T follicular helper cell (primary cell): ENCODE results near the gene MANF.
"Not testable (repeated sequence)": the region's sequence is repeated elsewhere in the genome, so short reads cannot be mapped to it uniquely, and the experiment has no call there.

Experiments used
- DNase-seq: peaks from one replicate; pipeline ENCODE4 v3.0.0-alpha.2; 2020; ENCODE audit warnings: low read depth
- total RNA-seq, 2 experiments: gene quantifications; one replicate each; lab custom pipeline; 2026; lab: John Stamatoyannopoulos, UW

The MANF gene
- total RNA-seq: 43.0 to 111 reads per million in 2 experiments

DNA sequence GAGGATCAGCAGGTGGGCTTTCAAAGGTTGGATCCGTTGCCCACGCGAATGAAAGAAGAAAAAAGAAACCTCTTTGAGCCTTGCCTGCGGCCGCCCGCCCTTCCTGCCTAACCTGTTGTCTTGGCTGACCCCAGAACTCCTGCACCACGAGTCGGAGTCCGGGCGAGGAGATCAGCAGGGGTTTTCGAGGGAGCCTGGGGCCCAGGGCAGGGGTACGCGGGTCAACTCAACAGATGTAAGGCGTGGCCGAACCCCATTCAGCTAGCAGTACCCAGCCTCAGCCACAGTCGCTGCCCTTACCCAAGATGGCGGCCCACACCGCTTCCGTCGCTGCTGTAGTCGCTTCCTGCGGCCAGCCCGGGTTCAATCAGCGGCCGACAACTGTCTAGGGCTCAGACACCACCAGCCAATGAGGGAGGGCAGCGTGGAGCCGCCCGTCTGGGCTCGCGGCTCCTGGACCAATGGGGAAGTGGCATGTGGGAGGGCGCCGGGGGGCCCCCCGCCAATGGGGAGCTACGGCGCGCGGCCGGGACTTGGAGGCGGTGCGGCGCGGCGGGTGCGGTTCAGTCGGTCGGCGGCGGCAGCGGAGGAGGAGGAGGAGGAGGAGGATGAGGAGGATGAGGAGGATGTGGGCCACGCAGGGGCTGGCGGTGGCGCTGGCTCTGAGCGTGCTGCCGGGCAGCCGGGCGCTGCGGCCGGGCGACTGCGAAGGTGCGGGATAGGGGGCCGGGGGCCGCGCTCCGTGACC lies at the start of gene MANF:
Gene MANF, plus strand, starts transcription at position 566 of the 748 bp plus-strand sequence. Its CDS starts 52 bp downstream, at position 618.
- DNase-seq: peak; percentile 97

DNA sequence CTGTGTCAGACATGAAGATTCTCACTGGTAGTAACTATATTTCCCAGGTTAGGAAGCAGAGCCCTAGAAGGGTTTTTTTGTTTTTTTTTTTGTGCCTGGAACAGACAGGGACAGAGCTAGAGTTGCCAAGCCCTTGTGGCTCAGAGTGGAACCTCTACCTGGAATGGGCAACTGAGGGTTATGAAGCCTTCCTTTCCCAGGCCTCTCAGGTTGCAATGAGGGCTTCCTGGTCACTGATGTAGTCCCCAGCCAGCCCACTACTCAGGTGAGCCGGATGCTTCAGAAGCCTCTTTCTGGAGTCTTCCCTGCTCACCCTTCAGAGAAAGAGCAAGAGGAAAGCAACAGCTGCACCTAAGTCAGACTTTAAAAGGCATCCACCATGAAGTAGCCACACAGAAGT lies 48.8 kb upstream of the MANF start:
- DNase-seq: no peak

- no peak for DNase-seq
These were observed 47.4 kb upstream of the MANF start for GRCh38 chr3:51337666-51338065.

GRCh38 chr3:51338632-51339031 lies 46.5 kb upstream of the MANF start:
- no peak for DNase-seq

DNA sequence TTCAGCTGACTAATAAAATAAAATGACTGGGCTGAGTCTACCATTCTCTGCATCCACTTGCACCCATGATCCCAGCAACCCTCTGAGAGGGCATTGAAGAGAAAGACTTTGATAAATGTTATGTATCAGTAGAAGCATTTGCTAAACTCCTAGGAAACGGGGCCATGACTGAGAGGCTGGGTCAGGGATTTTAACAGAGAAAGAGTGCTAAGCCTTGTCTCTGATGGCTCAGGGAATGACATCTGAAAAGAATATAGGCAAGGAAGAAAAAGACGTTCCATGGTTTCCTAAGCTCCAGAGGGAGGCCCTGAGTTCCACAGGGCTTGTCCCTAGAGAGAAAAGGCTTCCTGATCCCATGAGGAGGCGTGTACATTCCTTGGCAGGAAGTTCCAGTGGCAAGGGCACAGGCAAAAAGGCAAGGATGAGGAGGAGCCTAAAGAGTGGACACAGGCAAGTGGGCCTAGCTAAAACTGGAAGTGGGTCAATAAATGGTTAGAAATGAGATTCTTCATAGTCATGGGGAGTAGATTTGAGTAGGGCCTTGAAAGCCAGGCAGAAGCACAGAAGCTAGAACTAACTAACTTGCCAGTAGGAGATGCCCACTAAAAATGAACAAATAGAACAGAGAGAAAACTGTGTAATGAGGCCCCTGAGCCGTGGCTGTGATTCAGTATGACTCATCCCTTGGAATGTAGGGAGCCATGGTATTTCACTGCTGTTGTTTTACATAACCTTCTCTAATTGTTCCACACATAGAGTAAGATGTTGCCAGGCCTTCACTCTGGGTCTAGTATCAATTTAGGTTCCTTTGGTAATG lies 44.9 kb upstream of the MANF start:
- DNase-seq: no peak

DNA sequence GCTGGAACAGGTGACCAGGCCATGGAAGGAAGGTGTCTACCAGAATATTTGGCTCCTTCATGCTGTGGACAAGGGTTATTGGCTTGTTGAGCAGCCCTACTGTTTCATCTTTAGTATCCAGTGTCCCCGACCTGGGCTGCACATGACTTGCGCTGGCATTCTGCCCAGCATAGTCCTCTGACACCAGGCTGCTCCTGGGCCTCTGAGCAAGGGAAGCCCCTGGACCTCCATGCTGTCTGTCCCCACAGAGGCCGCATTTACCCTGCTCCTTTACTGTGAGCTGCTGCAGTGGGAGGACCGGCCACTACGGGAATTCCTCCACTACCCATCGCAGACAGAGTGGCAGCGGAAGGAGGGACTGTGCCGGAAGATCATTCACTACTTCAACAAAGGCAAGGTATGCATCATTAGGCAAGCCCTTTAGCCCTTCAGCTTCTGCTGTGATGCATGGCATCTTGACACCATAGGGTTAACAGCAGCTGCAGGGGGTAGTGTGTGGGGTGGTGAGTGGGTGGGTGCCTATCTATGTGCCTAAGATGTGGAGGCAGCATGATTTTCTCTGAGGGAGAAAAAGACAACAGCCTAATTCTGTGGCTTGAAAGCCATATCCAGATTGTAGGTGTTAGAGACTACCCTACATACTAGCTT lies 44.0 kb upstream of the MANF start:
- DNase-seq: no peak

DNA sequence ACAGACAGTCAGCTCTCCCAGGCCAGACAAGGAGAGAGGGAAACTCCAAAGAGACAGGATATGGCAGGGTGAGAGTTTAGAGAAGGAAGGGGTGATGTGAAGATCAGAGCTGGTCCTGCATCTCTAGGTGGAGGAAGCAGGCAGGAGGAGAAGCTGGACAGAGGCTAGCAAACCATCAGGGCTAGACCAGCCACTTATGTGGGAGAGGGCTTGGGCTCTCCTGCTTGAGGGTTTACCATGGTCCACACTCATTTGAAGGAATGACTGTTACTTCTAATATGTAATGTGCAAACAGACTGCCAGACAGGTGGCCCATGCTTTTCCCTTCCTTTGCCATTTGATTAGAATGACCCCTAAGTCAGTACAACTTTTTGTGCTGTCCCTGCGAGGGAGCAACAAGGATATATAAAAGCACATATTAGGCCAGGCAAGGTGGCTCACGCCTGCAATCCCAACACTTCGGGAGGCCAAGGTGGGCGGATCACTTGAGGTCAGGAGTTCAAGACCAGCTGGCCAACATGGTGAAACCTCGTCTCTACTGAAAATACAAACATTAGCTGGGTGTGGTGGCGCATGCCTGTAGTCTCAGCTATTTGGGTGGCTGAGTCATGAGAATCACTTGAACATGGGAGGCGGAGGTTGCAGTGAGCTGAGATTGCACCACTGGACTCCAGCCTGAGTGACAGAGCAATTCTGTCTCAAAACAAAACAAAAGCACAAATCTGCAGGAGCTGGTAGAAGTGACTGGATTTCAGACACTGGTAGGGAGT lies 41.0 kb upstream of the MANF start:
- no peak for DNase-seq

DNA sequence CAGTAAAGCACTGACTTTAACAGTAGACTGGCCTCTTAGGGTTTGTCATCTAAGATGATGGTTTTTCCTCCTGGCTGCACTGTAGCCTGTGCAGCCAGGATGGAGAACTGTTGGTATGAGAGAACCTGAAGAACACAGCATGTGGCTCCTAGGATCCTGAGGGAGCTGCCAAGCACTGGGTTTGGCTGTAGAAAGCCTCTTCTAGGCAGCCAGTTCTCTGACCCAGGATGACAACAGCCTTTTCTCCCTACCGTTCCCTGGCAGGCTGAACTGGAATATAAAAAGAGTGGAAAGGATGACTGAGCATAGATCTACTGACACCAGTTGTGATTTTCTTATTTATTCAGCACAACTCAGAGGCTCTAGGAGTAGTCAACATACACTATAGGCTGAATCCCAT lies 34.3 kb upstream of the MANF start:
- DNase-seq: no peak

- DNase-seq: no peak
These were observed 32.0 kb upstream of the MANF start for GRCh38 chr3:51353131-51353530.

DNA sequence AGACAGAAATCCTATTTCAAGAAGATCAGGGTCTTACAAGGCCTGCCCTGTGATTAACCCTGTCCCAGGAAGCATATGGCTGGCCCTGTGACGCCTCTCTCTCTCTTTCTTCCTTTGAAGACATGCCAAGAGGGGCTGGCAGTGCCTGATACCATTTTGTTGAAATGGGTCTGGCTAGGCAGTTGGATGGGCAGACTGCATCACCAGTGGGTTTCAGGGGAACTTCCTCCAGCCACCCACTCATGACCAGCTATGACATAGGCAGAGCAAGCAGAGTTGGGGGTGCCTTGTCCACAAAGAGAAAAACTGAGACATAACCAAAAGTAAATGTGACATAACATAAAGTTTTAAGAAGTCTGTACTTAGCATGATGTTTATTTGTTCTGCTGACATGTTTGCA lies 31.4 kb upstream of the MANF start:
- no peak for DNase-seq

GRCh38 chr3:51354172-51354571 lies 30.9 kb upstream of the MANF start:
- no peak for DNase-seq

- no peak for DNase-seq
These were observed 30.1 kb upstream of the MANF start for GRCh38 chr3:51354731-51355615.

GRCh38 chr3:51355891-51356578 lies 29.1 kb upstream of the MANF start:
- no peak for DNase-seq

GRCh38 chr3:51357856-51358255 lies 27.2 kb upstream of the MANF start:
- no peak for DNase-seq

DNA sequence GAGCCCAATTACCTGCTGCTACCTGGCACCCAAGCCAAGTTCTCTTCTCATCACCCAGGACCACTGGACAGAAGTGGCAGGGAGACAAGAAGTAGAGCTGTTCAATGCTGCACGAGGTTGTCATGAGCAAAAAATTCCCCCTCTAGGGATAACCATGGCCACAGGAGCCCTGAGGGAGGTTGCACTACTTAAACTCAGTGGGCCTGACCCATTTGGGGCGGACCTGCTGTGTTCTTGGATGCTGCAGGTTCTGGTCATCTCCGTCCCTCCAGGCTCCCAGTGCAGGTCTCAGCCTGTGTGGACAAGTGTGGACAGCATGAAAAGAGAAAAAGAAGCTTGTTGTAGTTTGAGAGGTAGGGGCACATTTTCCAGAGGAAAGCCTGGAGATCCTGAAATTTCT lies 26.1 kb upstream of the MANF start:
- DNase-seq: no peak

GRCh38 chr3:51360806-51361205 lies 24.3 kb upstream of the MANF start:
- DNase-seq: no peak

- DNase-seq: no peak
These were observed 23.3 kb upstream of the MANF start for GRCh38 chr3:51361746-51362145.

DNA sequence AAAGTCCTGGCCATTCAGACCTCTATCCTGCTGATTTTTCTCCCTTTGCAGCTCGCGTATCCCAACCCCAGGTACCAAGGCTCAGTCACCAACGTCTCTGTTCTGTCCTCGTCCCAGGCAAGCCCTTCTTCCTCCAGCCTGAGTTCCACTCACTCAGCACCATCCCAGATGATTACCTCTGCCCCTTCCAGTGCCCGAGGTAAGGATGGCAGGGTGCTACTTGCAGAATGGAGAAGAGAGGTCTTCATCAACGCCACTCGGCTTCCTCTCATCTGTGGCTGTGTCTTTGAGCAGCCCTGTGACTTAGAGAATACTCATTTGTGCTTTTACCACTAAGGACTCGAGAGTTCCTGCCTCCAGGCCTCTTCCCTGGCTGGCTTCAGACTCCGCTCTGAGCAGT lies 22.6 kb upstream of the MANF start:
- no peak for DNase-seq

DNA sequence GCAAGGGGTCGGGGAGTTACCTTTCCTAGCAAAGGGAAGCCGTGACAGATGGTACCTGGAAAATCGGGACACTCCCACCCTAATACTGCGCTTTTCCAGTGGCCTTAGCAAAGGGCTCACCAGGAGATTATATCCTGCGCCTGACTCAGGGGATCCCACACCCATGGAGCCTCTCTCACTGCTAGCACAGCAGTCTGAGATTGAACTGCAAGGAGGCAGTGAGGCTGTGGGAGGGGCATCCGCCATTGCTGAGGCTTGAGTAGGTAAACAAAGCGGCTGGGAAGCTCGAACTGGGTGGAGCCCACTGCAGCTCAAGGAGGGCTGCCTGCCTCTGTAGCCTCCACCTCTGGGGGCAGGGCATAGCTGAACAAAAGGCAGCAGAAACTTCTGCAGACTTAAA lies 16.8 kb upstream of the MANF start:
- not testable (repeated sequence) for DNase-seq

GRCh38 chr3:51371943-51372557 lies 13.0 kb upstream of the MANF start:
- peak; percentile 31 for DNase-seq
